ENCODE data around the gene DFFA. TPM values are rescaled to one million over a fixed set of nuclear protein-coding genes. Genes with fewer than 3 reads are reported as not detected.

The DFFA gene
- total RNA-seq, 3 donors from 2014 or later (not counting 1 experiment from before 2014, with no cell fraction given), result 17.5 to 21.8 (median 21.5) TPM

- H3K9me3 Mint-ChIP-seq, result no peaks in the 10 kb centered on the region
- peaks cover 2 to 14% of the 10 kb centered on the region in 2 donors for H3K4me1 Mint-ChIP-seq
- intact Hi-C loops (cut with micrococcal nuclease), result no loop called here
- peaks cover 3% of the 10 kb centered on the region for H3K4me1 ChIP-seq (ENCODE audit: control insufficient read depth, insufficient read depth, low read length)
- peaks cover 3% of the 10 kb centered on the region for H3K36me3 ChIP-seq (ENCODE audit: control insufficient read depth, insufficient read depth, low read length)
- H3K4me3 Mint-ChIP-seq, result no peak overlapping the region
- H3K27me3 ChIP-seq (ENCODE audit: control insufficient read depth, insufficient read depth, low read length), result no peaks in the 10 kb centered on the region
- no peaks in the 10 kb centered on the region for H3K9me3 ChIP-seq (ENCODE audit: control insufficient read depth, insufficient read depth, low read length)
- no peaks in the 10 kb centered on the region for H3K36me3 Mint-ChIP-seq
- WGBS (ENCODE audit: insufficient coverage), result 87% methylated on average over 3 of the region's 4 CpGs
- no peak overlapping the region for H3K4me3 ChIP-seq (ENCODE audit: low read length)
- ATAC-seq (no peak), DNase-seq (no peak)
- TF ChIP-seq, protein P1, sequence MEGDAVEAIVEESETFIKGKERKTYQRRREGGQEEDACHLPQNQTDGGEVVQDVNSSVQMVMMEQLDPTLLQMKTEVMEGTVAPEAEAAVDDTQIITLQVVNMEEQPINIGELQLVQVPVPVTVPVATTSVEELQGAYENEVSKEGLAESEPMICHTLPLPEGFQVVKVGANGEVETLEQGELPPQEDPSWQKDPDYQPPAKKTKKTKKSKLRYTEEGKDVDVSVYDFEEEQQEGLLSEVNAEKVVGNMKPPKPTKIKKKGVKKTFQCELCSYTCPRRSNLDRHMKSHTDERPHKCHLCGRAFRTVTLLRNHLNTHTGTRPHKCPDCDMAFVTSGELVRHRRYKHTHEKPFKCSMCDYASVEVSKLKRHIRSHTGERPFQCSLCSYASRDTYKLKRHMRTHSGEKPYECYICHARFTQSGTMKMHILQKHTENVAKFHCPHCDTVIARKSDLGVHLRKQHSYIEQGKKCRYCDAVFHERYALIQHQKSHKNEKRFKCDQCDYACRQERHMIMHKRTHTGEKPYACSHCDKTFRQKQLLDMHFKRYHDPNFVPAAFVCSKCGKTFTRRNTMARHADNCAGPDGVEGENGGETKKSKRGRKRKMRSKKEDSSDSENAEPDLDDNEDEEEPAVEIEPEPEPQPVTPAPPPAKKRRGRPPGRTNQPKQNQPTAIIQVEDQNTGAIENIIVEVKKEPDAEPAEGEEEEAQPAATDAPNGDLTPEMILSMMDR (IDR thresholded peaks at IDR 0.05), result no peak
- no peak overlapping the region for H3K27ac Mint-ChIP-seq
- no peaks in the 10 kb centered on the region for H3K27me3 Mint-ChIP-seq (ENCODE audit: low read depth in 2 of 2)
- no peak overlapping the region for H3K27ac ChIP-seq (ENCODE audit: low read length)
These were observed 17.1 kb upstream of the DFFA start for GRCh38 chr1:10489291-10490055.

DNA sequence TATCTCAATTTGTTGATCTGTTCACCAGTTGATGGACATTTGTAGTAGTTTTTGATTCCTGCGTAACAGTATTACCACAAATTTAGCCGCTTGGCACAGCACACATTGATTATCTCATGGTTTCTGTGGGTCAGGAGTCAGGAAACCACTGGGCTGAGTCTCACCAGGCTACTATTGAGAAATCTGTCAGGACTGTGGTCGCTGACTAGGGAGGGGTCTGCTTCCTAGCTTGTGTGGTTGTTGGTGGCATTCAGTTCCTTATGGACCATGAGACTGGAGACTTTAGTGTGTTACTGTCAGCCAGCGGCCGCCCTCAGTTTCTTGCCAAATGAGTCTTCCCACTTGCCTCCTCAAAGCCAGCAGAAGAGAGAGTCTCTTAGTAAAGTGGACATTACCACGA lies 12.2 kb upstream of the DFFA start:
- intact Hi-C loops (cut with micrococcal nuclease), result no loop called here
- Histone ChIP-seq H3K36me3 (ENCODE audit: control insufficient read depth, insufficient read depth, low read length) (no peaks in the 10 kb centered on the region), H3K27me3 (ENCODE audit: control insufficient read depth, insufficient read depth, low read length) (no peaks in the 10 kb centered on the region), H3K4me1 (ENCODE audit: control insufficient read depth, insufficient read depth, low read length) (peaks cover 4% of the 10 kb centered on the region), H3K4me3 (ENCODE audit: low read length) (no peak overlapping the region), H3K27ac (ENCODE audit: low read length) (no peak overlapping the region), H3K9me3 (ENCODE audit: control insufficient read depth, insufficient read depth, low read length) (no peaks in the 10 kb centered on the region)
- Mint-ChIP-seq H3K4me3 (no peak overlapping the region), H3K9me3 (no peaks in the 10 kb centered on the region), H3K4me1 (peaks cover 0 to 13% of the 10 kb centered on the region in 2 donors), H3K36me3 (no peaks in the 10 kb centered on the region), H3K27ac (no peak overlapping the region), H3K27me3 (ENCODE audit: low read depth in 2 of 2) (no peaks in the 10 kb centered on the region)
- TF ChIP-seq, protein P1 (IDR thresholded peaks at IDR 0.05), result no peak
- ATAC-seq, result peak in 1 of 3 donors; percentile 52
- WGBS (ENCODE audit: insufficient coverage), result 79% methylated on average over 6 of the region's 6 CpGs
- DNase-seq, result no peak

GRCh38 chr1:10480614-10481013 lies 8.3 kb upstream of the DFFA start:
- TF ChIP-seq, protein P1 (IDR thresholded peaks at IDR 0.05), result no peak
- Histone ChIP-seq H3K27me3 (ENCODE audit: control insufficient read depth, insufficient read depth, low read length) (no peaks in the 10 kb centered on the region), H3K4me3 (ENCODE audit: low read length) (no peak overlapping the region), H3K9me3 (ENCODE audit: control insufficient read depth, insufficient read depth, low read length) (no peaks in the 10 kb centered on the region), H3K4me1 (ENCODE audit: control insufficient read depth, insufficient read depth, low read length) (peaks cover 9% of the 10 kb centered on the region), H3K36me3 (ENCODE audit: control insufficient read depth, insufficient read depth, low read length) (no peaks in the 10 kb centered on the region), H3K27ac (ENCODE audit: low read length) (no peak overlapping the region)
- H3K27ac Mint-ChIP-seq, result no peak overlapping the region
- H3K36me3 Mint-ChIP-seq, result no peaks in the 10 kb centered on the region
- peaks cover 9 to 23% of the 10 kb centered on the region in 2 donors for H3K4me1 Mint-ChIP-seq
- no peak for DNase-seq
- WGBS (ENCODE audit: insufficient coverage), result no CpG with 5 or more reads among the region's 2 CpGs
- no peak for ATAC-seq
- H3K27me3 Mint-ChIP-seq (ENCODE audit: low read depth in 2 of 2), result no peaks in the 10 kb centered on the region
- H3K4me3 Mint-ChIP-seq, result no peak overlapping the region
- no peaks in the 10 kb centered on the region for H3K9me3 Mint-ChIP-seq
- intact Hi-C loops (cut with micrococcal nuclease), result no loop called here

DNA sequence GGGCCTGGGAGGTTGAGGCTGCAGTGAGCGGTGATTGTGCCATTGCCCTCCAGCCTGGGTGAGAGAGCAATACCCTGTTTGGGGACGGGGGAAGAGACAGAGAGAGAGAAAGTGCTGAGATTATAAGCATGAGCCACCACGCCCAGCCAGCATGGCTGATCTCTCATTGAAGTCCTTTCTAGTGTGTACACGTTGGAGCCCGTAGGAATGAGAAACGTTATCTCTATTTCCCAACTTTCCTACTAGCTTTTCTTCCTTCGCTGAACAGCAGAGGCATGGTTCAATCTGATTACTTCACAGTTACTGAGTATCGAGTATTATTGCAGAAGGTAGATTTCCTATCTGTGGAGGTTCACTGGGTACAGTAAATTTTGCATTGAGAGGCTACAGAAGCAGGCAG lies 7.0 kb upstream of the DFFA start:
- Histone ChIP-seq H3K27ac (ENCODE audit: low read length) (no peak overlapping the region), H3K4me3 (ENCODE audit: low read length) (no peak overlapping the region), H3K4me1 (ENCODE audit: control insufficient read depth, insufficient read depth, low read length) (peaks cover 15% of the 10 kb centered on the region), H3K36me3 (ENCODE audit: control insufficient read depth, insufficient read depth, low read length) (no peaks in the 10 kb centered on the region), H3K9me3 (ENCODE audit: control insufficient read depth, insufficient read depth, low read length) (no peaks in the 10 kb centered on the region), H3K27me3 (ENCODE audit: control insufficient read depth, insufficient read depth, low read length) (no peaks in the 10 kb centered on the region)
- intact Hi-C loops (cut with micrococcal nuclease), result no loop called here
- Mint-ChIP-seq H3K36me3 (no peaks in the 10 kb centered on the region), H3K27me3 (ENCODE audit: low read depth in 2 of 2) (no peaks in the 10 kb centered on the region), H3K4me3 (no peak overlapping the region), H3K27ac (no peak overlapping the region), H3K9me3 (no peaks in the 10 kb centered on the region), H3K4me1 (peaks cover 20 to 28% of the 10 kb centered on the region in 2 donors)
- ATAC-seq, result no peak
- WGBS (ENCODE audit: insufficient coverage), result 87% methylated on average over 8 of the region's 8 CpGs
- TF ChIP-seq, protein P1 (IDR thresholded peaks at IDR 0.05), result no peak
- DNase-seq, result no peak
